ENCODE measurements around the gene CLCNKA.
A peak's percentile ranks its signal among the peaks of the same experiment; 100 is the strongest.
"Not testable (repeated sequence)": the region's sequence is repeated elsewhere in the genome, so short reads cannot be mapped to it uniquely, and the experiment has no call there.

Gene CLCNKA

GRCh38 chr1:16053781-16054502 lies 32.1 kb downstream of the CLCNKA start:
- no peaks in the 10 kb centered on the region for H4K20me1 ChIP-seq
- H3K4me1 ChIP-seq: peaks cover 28% of the 10 kb centered on the region
- no peaks in the 10 kb centered on the region for H3K27me3 ChIP-seq
- H3K27ac ChIP-seq: no peak overlapping the region
- no peak overlapping the region for H3K4me3 ChIP-seq
- no peaks in the 10 kb centered on the region for H3K36me3 ChIP-seq
- no peak for TF ChIP-seq Cebpa-rat (IDR thresholded peaks at IDR 0.05)
- no peaks in the 10 kb centered on the region for H3K9me3 ChIP-seq
- H3K9ac ChIP-seq: no peak overlapping the region
- H3K4me2 ChIP-seq: 0 out of 2 replicates have a peak overlapping the region, but pooled peaks have one; percentile 30

GRCh38 chr1:16054598-16055540 lies 33.0 kb downstream of the CLCNKA start:
- no peak for TF ChIP-seq Cebpa-rat (IDR thresholded peaks at IDR 0.05)
- H3K4me1 ChIP-seq: peaks cover 25% of the 10 kb centered on the region
- H3K4me2 ChIP-seq: peak overlapping the region; percentile 60; the same call in 1 of the 2 replicates

GRCh38 chr1:16055613-16056520 lies 34.0 kb downstream of the CLCNKA start:
- TF ChIP-seq Cebpa-rat (IDR thresholded peaks at IDR 0.05): no peak
- no peaks in the 10 kb centered on the region for H4K20me1 ChIP-seq
- no peaks in the 10 kb centered on the region for H3K27me3 ChIP-seq
- H3K27ac ChIP-seq: no peak overlapping the region
- no peak overlapping the region for H3K4me3 ChIP-seq
- no peaks in the 10 kb centered on the region for H3K36me3 ChIP-seq
- no peak overlapping the region for H3K9ac ChIP-seq
- H3K4me2 ChIP-seq: peak overlapping the region; percentile 60
- H3K4me1 ChIP-seq: peaks cover 25% of the 10 kb centered on the region
- H3K9me3 ChIP-seq: no peaks in the 10 kb centered on the region

More at GRCh38 chr1:16054598-16055540, 33.0 kb downstream of the CLCNKA start:
- no peaks in the 10 kb centered on the region for H3K9me3 ChIP-seq
- no peaks in the 10 kb centered on the region for H3K27me3 ChIP-seq
- H3K27ac ChIP-seq: no peak overlapping the region
- no peak overlapping the region for H3K9ac ChIP-seq
- H3K4me3 ChIP-seq: no peak overlapping the region
- H3K36me3 ChIP-seq: no peaks in the 10 kb centered on the region
- H4K20me1 ChIP-seq: no peaks in the 10 kb centered on the region

- not testable (repeated sequence) for H3K9ac ChIP-seq, H3K27me3 ChIP-seq
These were observed 34.7 kb downstream of the CLCNKA start for GRCh38 chr1:16056521-16056912.

GRCh38 chr1:16057314-16057915 lies 35.6 kb downstream of the CLCNKA start:
- not testable (repeated sequence) for H3K4me2 ChIP-seq, H3K4me3 ChIP-seq, H3K27me3 ChIP-seq, H3K9ac ChIP-seq, H4K20me1 ChIP-seq, H3K9me3 ChIP-seq, H3K27ac ChIP-seq, H3K36me3 ChIP-seq
- peaks cover 30% of the 10 kb centered on the region for H3K4me1 ChIP-seq

More at GRCh38 chr1:16056521-16056912, 34.7 kb downstream of the CLCNKA start:
- not testable (repeated sequence) for H3K4me3 ChIP-seq, H3K36me3 ChIP-seq, H3K27ac ChIP-seq, H4K20me1 ChIP-seq, H3K9me3 ChIP-seq
- H3K4me1 ChIP-seq: peaks cover 30% of the 10 kb centered on the region
- 0 out of 2 replicates have a peak overlapping the region, but pooled peaks have one; percentile 60 for H3K4me2 ChIP-seq

- not testable (repeated sequence) for H3K27me3 ChIP-seq, H3K9me3 ChIP-seq, H4K20me1 ChIP-seq, H3K4me2 ChIP-seq, H3K36me3 ChIP-seq, H3K4me3 ChIP-seq, H3K27ac ChIP-seq, H3K9ac ChIP-seq
- peaks cover 35% of the 10 kb centered on the region for H3K4me1 ChIP-seq
These were observed 36.7 kb downstream of the CLCNKA start for GRCh38 chr1:16058394-16059120.

- H3K9ac ChIP-seq: no peak overlapping the region
- TF ChIP-seq Cebpa-rat (IDR thresholded peaks at IDR 0.05): no peak
- no peaks in the 10 kb centered on the region for H3K27me3 ChIP-seq
- no peak overlapping the region for H3K27ac ChIP-seq
- no peak overlapping the region for H3K4me2 ChIP-seq
- no peak overlapping the region for H3K4me3 ChIP-seq
- H3K4me1 ChIP-seq: peaks cover 34% of the 10 kb centered on the region
- H3K9me3 ChIP-seq: no peaks in the 10 kb centered on the region
- H4K20me1 ChIP-seq: no peaks in the 10 kb centered on the region
- H3K36me3 ChIP-seq: no peaks in the 10 kb centered on the region
These were observed 39.4 kb downstream of the CLCNKA start for GRCh38 chr1:16061266-16061665.

- not testable (repeated sequence) for H3K4me2 ChIP-seq, H3K9ac ChIP-seq, H3K27me3 ChIP-seq, H4K20me1 ChIP-seq, H3K27ac ChIP-seq, H3K4me3 ChIP-seq, H3K9me3 ChIP-seq, H3K36me3 ChIP-seq
- peaks cover 43% of the 10 kb centered on the region for H3K4me1 ChIP-seq
These were observed 40.3 kb downstream of the CLCNKA start for GRCh38 chr1:16061989-16062686.

GRCh38 chr1:16062687-16063075 lies 40.8 kb downstream of the CLCNKA start:
- not testable (repeated sequence) for H3K9me3 ChIP-seq, H3K4me3 ChIP-seq, H3K27me3 ChIP-seq, H3K9ac ChIP-seq, H3K27ac ChIP-seq, H3K4me2 ChIP-seq, H3K36me3 ChIP-seq, H4K20me1 ChIP-seq
- peaks cover 48% of the 10 kb centered on the region for H3K4me1 ChIP-seq

Measured in BLaER1 (cell line).